A549 (cell line): ENCODE data around the gene ARL4A. TPM values are rescaled to one million over a fixed set of nuclear protein-coding genes. Genes with fewer than 3 reads are reported as not detected.

Source experiments
- ATAC-seq, 2 experiments: fragments of 200-7000 bp in 1 of 2; fragments of >200 bp in 1 of 2; cut with Nextera tagmentation in 1 of 2; cut with Tn5 transposase in 1 of 2; 3 replicates each; pipeline versions ENCODE4 v1.8.0 to v1.9.1; 2018 to 2020; ENCODE audit warnings: mild to moderate bottlenecking in 1 of 2, moderate library complexity in 1 of 2
- CTCF ChIA-PET: fragments of 300-600 bp; sonication (Branson Sonifier 250); formaldehyde crosslinking; extraction: SDS; loops from one replicate; lab custom pipeline; 2021; ENCODE audit warnings: antibody characterized with exemption, inconsistent platforms; lab: Yijun Ruan, JAX
- POLR2A ChIA-PET: fragments of 350-600 bp; formaldehyde crosslinking; extraction: SDS; loops from one replicate; lab custom pipeline; 2021; ENCODE audit warnings: antibody characterized with exemption, inconsistent platforms; lab: Yijun Ruan, JAX
- DNase-seq, 2 experiments: peaks; one replicate each; pipeline versions ENCODE4 v3.0.0 to v3.0.0-alpha.2; 2011 to 2016; ENCODE audit warnings: low read depth in 1 of 2, low spot score in 1 of 2
- FAIRE-seq: peaks from 2 replicates; lab custom pipeline; 2011; peaks lifted over from hg19 to GRCh38; lab: Jason Lieb, UNC
- H3K27ac ChIP-seq, 2 experiments: fragments of >200 bp; sonication (Bioruptor Twin); formaldehyde crosslinking; 3 replicates each; pipeline ENCODE4 v1.5.1; 2016 to 2017
- H3K4me1 ChIP-seq: fragments of >200 bp; sonication (Bioruptor Twin); formaldehyde crosslinking; 3 replicates; pipeline ENCODE4 v1.6.1; 2016
- H3K4me2 ChIP-seq: fragments of >200 bp; sonication (Bioruptor Twin); formaldehyde crosslinking; 3 replicates; pipeline ENCODE4 v1.6.1; 2016
- H3K4me3 ChIP-seq: fragments of >200 bp; sonication (Bioruptor Twin); formaldehyde crosslinking; 3 replicates; pipeline ENCODE4 v1.5.1; 2016
- H3K9me3 ChIP-seq: fragments of >200 bp; sonication (Bioruptor Twin); formaldehyde crosslinking; 3 replicates; pipeline ENCODE4 v1.6.1; 2016
- BHLHE40 ChIP-seq: IDR thresholded peaks from 2 replicates; pipeline ENCODE4 v1.6.1; 2012; ENCODE audit warnings: low read depth, low read length, inconsistent platforms
- CBX2 ChIP-seq: fragments of 200-600 bp; sonication (generic); IDR thresholded peaks from 2 replicates; pipeline ENCODE4 v1.6.1; 2016; ENCODE audit warnings: low read depth, mild to moderate bottlenecking, borderline replicate concordance
- CEBPB ChIP-seq, 2 experiments: fragments of >200 bp in 1 of 2; sonication (Bioruptor Twin) in 1 of 2; formaldehyde crosslinking in 1 of 2; IDR thresholded peaks; 2 replicates each; pipeline ENCODE4 v1.6.1; 2012 to 2016
- CHD2 ChIP-seq: fragments of 150-350 bp; IDR thresholded peaks from 2 replicates; pipeline ENCODE4 v1.6.1; 2014; ENCODE audit warnings: low read length; ENCODE audit not compliant: partially characterized antibody
- EHMT2 ChIP-seq: fragments of 200-600 bp; sonication (generic); IDR thresholded peaks from 2 replicates; pipeline ENCODE4 v1.6.1; 2016; ENCODE audit warnings: antibody characterized with exemption, low read depth, mild to moderate bottlenecking, moderate library complexity
- EP300 ChIP-seq, 2 experiments: fragments of >200 bp; sonication (Bioruptor Twin); formaldehyde crosslinking; IDR thresholded peaks; 2 replicates in 1 of 2; 3 replicates in 1 of 2; pipeline ENCODE4 v1.6.1; 2016 to 2017
- ESRRA ChIP-seq: fragments of 150-350 bp; IDR thresholded peaks from 2 replicates; pipeline ENCODE4 v1.6.1; 2014; ENCODE audit warnings: mild to moderate bottlenecking, low read length, borderline replicate concordance
- FOSL2 ChIP-seq, 2 experiments: fragments of 450-650 bp in 1 of 2; fragments of >200 bp in 1 of 2; sonication (Bioruptor Twin) in 1 of 2; formaldehyde crosslinking; IDR thresholded peaks; 2 replicates each; pipeline versions ENCODE4 v1.5.0 to v1.6.1; 2016 to 2020; ENCODE audit warnings: mild to moderate bottlenecking in 1 of 2, moderate library complexity in 1 of 2
- GATA3 ChIP-seq: IDR thresholded peaks from 2 replicates; pipeline ENCODE4 v1.6.1; 2012; ENCODE audit warnings: borderline replicate concordance
- HDAC2 ChIP-seq: fragments of 200-600 bp; sonication (generic); IDR thresholded peaks from 2 replicates; pipeline ENCODE4 v1.6.1; 2016
- HOXA7 ChIP-seq: fragments of 250-450 bp; sonication (Bioruptor Pico); IDR thresholded peaks from 2 replicates; pipeline ENCODE4 v1.5.0; 2020; ENCODE audit warnings: mild to moderate bottlenecking, moderate library complexity
- HOXB13 ChIP-seq: fragments of 250-450 bp; sonication (Bioruptor Pico); IDR thresholded peaks from 2 replicates; pipeline ENCODE4 v1.5.0; 2020; ENCODE audit warnings: low read depth, mild to moderate bottlenecking, moderate library complexity
- JUN ChIP-seq, 2 experiments: fragments of >200 bp; sonication (Bioruptor Twin); formaldehyde crosslinking; IDR thresholded peaks; 2 replicates in 1 of 2; 3 replicates in 1 of 2; pipeline ENCODE4 v1.6.1; 2016 to 2017
- JUNB ChIP-seq: fragments of >200 bp; sonication (Bioruptor Twin); formaldehyde crosslinking; IDR thresholded peaks from 2 replicates; pipeline ENCODE4 v1.6.1; 2016
- MAX ChIP-seq: IDR thresholded peaks from 2 replicates; pipeline ENCODE4 v1.6.1; 2012
- NR3C1 ChIP-seq: fragments of >200 bp; sonication (Bioruptor Twin); formaldehyde crosslinking; IDR thresholded peaks from 3 replicates; pipeline ENCODE4 v1.6.1; 2017
- PHF8 ChIP-seq: fragments of 200-600 bp; sonication (generic); IDR thresholded peaks from 2 replicates; pipeline ENCODE4 v1.6.1; 2016; ENCODE audit warnings: low read depth, mild to moderate bottlenecking, antibody characterized with exemption, moderate library complexity, borderline replicate concordance
- RAD21 ChIP-seq, 2 experiments: fragments of >200 bp in 1 of 2; sonication (Bioruptor Twin) in 1 of 2; formaldehyde crosslinking in 1 of 2; IDR thresholded peaks in 1 of 2; conservative IDR thresholded peaks in 1 of 2; 2 replicates in 1 of 2; 3 replicates in 1 of 2; pipeline ENCODE4 v1.6.1; 2012 to 2018; ENCODE audit warnings: inconsistent platforms in 1 of 2
- RCOR1 ChIP-seq: fragments of 150-350 bp; IDR thresholded peaks from 2 replicates; pipeline ENCODE4 v1.6.1; 2014; ENCODE audit warnings: antibody characterized with exemption, low read length, low read depth
- REST ChIP-seq: fragments of 200-600 bp; sonication (generic); IDR thresholded peaks from 2 replicates; pipeline ENCODE4 v1.6.1; 2016; ENCODE audit warnings: antibody characterized with exemption, mild to moderate bottlenecking, moderate library complexity
- TFCP2L1 ChIP-seq: fragments of 250-450 bp; sonication (Bioruptor Pico); IDR thresholded peaks from 2 replicates; pipeline ENCODE4 v1.5.0; 2021; ENCODE audit warnings: mild to moderate bottlenecking
- TP53 ChIP-seq: fragments of 250-450 bp; sonication (Bioruptor Pico); IDR thresholded peaks from 2 replicates; pipeline ENCODE4 v1.5.0; 2021; ENCODE audit warnings: mild to moderate bottlenecking, moderate library complexity
- USF2 ChIP-seq: fragments of 450-650 bp; IDR thresholded peaks from 2 replicates; pipeline ENCODE4 v1.6.1; 2014; ENCODE audit warnings: antibody characterized with exemption
- ZC3H11A ChIP-seq: fragments of 450-650 bp; IDR thresholded peaks from 2 replicates; pipeline ENCODE4 v1.6.1; 2014; ENCODE audit warnings: antibody characterized with exemption, mild to moderate bottlenecking
- ZFP36 ChIP-seq: fragments of 450-650 bp; IDR thresholded peaks from 2 replicates; pipeline ENCODE4 v1.6.1; 2014; ENCODE audit warnings: borderline replicate concordance; ENCODE audit not compliant: partially characterized antibody
- ZNF302 ChIP-seq: fragments of 250-450 bp; sonication (Bioruptor Pico); IDR thresholded peaks from 2 replicates; pipeline ENCODE4 v1.9.0; 2021; ENCODE audit warnings: inconsistent platforms, mild to moderate bottlenecking, moderate library complexity
- WGBS: methylation state at CpG from one replicate; pipeline ENCODE4 v1.1.6; 2017; ENCODE audit errors: missing lambda C conversion rate; 5-methylcytosine and 5-hydroxymethylcytosine counted together
- polyA plus RNA-seq, 4 experiments: library from polyadenylated mRNA; depleted of rRNA in 3 of 4; stranded (reverse); fragments of >200 nt; fragmentation: RNase III in 1 of 4; extraction: RNeasy Plus Mini Kit Qiagen cat#74134 plus additional on column Dnase treatment in 1 of 4; gene quantifications; 2 replicates in 3 of 4; 3 replicates in 1 of 4; pipeline ENCODE4 v1.2.3, GENCODE V29; 2011 to 2017
- TF ChIP-seq, protein P1 (sequence below): fragments of 250-450 bp; sonication (Bioruptor Pico); IDR thresholded peaks from 2 replicates; pipeline ENCODE4 v1.5.0; 2021; ENCODE audit warnings: mild to moderate bottlenecking, moderate library complexity, borderline replicate concordance
- TF ChIP-seq, protein P2 (sequence below): IDR thresholded peaks from 2 replicates; pipeline ENCODE4 v1.6.1; 2012

Gene ARL4A
- polyA plus RNA-seq, 2 of the 4 experiments (the other 2 are of a cell fraction), result 51.9 to 76.1 TPM

- no peak for TF ChIP-seq HOXA7 (CRISPR knock-in tag)
- TF ChIP-seq ZNF302 (CRISPR knock-in tag), result no peak
- TF ChIP-seq ESRRA, result no peak
- TF ChIP-seq JUN (IDR thresholded peaks at IDR 0.05), result no peak
- TF ChIP-seq EHMT2, result no peak
- TF ChIP-seq EP300 (IDR thresholded peaks at IDR 0.05), result no peak
- no peak for TF ChIP-seq RCOR1
- TF ChIP-seq HDAC2, result no peak
- TF ChIP-seq CHD2, result no peak
- no peak for TF ChIP-seq ZFP36
- TF ChIP-seq, protein P1, sequence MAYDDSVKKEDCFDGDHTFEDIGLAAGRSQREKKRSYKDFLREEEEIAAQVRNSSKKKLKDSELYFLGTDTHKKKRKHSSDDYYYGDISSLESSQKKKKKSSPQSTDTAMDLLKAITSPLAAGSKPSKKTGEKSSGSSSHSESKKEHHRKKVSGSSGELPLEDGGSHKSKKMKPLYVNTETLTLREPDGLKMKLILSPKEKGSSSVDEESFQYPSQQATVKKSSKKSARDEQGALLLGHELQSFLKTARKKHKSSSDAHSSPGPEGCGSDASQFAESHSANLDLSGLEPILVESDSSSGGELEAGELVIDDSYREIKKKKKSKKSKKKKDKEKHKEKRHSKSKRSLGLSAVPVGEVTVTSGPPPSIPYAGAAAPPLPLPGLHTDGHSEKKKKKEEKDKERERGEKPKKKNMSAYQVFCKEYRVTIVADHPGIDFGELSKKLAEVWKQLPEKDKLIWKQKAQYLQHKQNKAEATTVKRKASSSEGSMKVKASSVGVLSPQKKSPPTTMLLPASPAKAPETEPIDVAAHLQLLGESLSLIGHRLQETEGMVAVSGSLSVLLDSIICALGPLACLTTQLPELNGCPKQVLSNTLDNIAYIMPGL (CRISPR knock-in tag), result no peak
- TF ChIP-seq PHF8, result no peak
- TF ChIP-seq, protein P2, sequence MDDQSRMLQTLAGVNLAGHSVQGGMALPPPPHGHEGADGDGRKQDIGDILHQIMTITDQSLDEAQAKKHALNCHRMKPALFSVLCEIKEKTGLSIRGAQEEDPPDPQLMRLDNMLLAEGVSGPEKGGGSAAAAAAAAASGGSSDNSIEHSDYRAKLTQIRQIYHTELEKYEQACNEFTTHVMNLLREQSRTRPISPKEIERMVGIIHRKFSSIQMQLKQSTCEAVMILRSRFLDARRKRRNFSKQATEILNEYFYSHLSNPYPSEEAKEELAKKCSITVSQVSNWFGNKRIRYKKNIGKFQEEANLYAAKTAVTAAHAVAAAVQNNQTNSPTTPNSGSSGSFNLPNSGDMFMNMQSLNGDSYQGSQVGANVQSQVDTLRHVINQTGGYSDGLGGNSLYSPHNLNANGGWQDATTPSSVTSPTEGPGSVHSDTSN, result no peak
- no peak for TF ChIP-seq MAX
- no peak for TF ChIP-seq USF2
- no peak for TF ChIP-seq BHLHE40
- TF ChIP-seq RAD21 (conservative IDR thresholded peaks at IDR 0.05 in 1 of 2, IDR thresholded peaks at IDR 0.05 in 1 of 2), result no peak
- no peak for TF ChIP-seq CBX2
- FAIRE-seq (no peak), DNase-seq (no peak), ATAC-seq (no peak)
- H3K4me2 ChIP-seq, result no peak overlapping the region
- POLR2A ChIA-PET, result no interaction called here
- CTCF ChIA-PET, result interaction anchor here (7.3 kb wide), 1 partner anchor 17 kb away, joined by 49 read pairs; the partner anchor contains the start of gene ARL4A
- no peak overlapping the region for H3K27ac ChIP-seq
- H3K4me1 ChIP-seq, result peaks cover 35% of the 10 kb centered on the region
- H3K9me3 ChIP-seq, result peaks cover 29% of the 10 kb centered on the region
- 80% methylated on average over 2 of the region's 2 CpGs for WGBS
- no peak overlapping the region for H3K4me3 ChIP-seq
Observed at GRCh38 chr7:12703881-12704280, 16.4 kb downstream of the ARL4A start.

DNA sequence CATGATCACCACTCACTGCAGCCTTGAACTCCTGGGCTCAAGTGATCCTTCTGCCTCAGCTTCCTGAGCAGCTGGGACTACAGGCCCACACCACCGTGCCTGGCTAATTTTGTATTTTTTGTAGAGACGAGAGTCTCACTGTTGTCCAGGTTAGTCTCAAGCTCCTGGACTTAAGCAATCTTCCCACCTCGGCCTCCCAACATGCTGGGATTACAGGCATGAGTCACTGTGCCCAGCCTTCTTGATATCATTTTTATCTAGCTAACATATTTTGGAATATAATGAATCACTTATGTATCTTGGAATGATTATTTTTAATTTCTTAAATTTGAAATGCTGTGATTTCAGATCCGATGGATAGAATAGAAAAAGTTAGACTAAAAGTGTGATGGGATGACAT lies 18.4 kb downstream of the ARL4A start:
- Histone ChIP-seq H3K27ac (peak overlapping the region; percentile 84 to 96), H3K4me2 (peak overlapping the region; percentile 63), H3K4me3 (no peak overlapping the region), H3K4me1 (peaks cover 53% of the 10 kb centered on the region), H3K9me3 (peaks cover 21% of the 10 kb centered on the region)
- peak in 1 of 2 experiments; percentile 54 for DNase-seq
- POLR2A ChIA-PET, result interaction anchor here (1.2 to 1.9 kb wide), 3 partner anchors 10 to 19 kb away, joined by 4 to 15 read pairs (median 9); partner anchors contain the start of gene ARL4A
- WGBS, result 27% methylated on average over 4 of the region's 4 CpGs
- FAIRE-seq, result no peak
- peak in 1 of 2 experiments; percentile 62; a peak in 3 of 6 replicates for ATAC-seq
- CTCF ChIA-PET, result interaction anchor here (0.9 to 1.0 kb wide), 2 partner anchors 16 to 172 kb away, joined by 3 read pairs; no protein-coding TSS in a partner anchor
- no peak for TF ChIP-seq TP53 (CRISPR knock-in tag)
- TF ChIP-seq CEBPB (IDR thresholded peaks at IDR 0.05), result peak; percentile 38 to 59; a peak in 2 of 4 replicates
- TF ChIP-seq GATA3, result peak; percentile 18; the same call in 1 of the 2 replicates
- no peak for TF ChIP-seq RAD21 (conservative IDR thresholded peaks at IDR 0.05 in 1 of 2, IDR thresholded peaks at IDR 0.05 in 1 of 2)
- TF ChIP-seq HOXA7 (CRISPR knock-in tag), result no peak
- TF ChIP-seq HOXB13 (CRISPR knock-in tag), result no peak
- peak; percentile 37; the same call in 1 of the 2 replicates for TF ChIP-seq FOSL2 (IDR thresholded peaks at IDR 0.05)
- peak; percentile 53 for TF ChIP-seq FOSL2 (CRISPR knock-in tag; IDR thresholded peaks at IDR 0.05)
- TF ChIP-seq ZC3H11A, result no peak
- no peak for TF ChIP-seq REST
- TF ChIP-seq JUNB, result peak; percentile 50
- no peak for TF ChIP-seq TFCP2L1
- no peak for TF ChIP-seq NR3C1
